ENCODE results near the gene EML4.

DNA sequence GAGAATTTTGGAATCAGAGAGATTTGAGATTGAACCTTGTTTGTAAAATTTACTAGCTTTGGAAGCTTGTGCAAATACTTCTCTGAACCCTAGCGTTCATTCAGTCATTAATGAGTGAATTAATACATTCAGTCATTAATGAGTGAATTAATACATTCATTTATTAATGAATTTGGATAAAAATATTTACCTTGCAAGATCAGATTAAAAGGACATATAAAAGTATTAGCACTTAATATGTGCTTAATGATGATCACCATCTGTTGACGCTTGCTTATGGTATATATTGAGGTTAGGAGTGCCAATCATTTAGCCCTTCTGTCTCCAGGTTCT, 26.9 kb downstream of the EML4 start:
- TF ChIP-seq SFPQ (IDR thresholded peaks at IDR 0.05; ENCODE audit: low read depth, low read length) = no peak
- no peak for TF ChIP-seq ZNF589 (CRISPR knock-in tag; IDR thresholded peaks at IDR 0.05; ENCODE audit: low read depth)
- TF ChIP-seq, protein P1, sequence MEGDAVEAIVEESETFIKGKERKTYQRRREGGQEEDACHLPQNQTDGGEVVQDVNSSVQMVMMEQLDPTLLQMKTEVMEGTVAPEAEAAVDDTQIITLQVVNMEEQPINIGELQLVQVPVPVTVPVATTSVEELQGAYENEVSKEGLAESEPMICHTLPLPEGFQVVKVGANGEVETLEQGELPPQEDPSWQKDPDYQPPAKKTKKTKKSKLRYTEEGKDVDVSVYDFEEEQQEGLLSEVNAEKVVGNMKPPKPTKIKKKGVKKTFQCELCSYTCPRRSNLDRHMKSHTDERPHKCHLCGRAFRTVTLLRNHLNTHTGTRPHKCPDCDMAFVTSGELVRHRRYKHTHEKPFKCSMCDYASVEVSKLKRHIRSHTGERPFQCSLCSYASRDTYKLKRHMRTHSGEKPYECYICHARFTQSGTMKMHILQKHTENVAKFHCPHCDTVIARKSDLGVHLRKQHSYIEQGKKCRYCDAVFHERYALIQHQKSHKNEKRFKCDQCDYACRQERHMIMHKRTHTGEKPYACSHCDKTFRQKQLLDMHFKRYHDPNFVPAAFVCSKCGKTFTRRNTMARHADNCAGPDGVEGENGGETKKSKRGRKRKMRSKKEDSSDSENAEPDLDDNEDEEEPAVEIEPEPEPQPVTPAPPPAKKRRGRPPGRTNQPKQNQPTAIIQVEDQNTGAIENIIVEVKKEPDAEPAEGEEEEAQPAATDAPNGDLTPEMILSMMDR (IDR thresholded peaks at IDR 0.05 in 2 of 3, conservative IDR thresholded peaks at IDR 0.05 in 1 of 3; ENCODE audit: insufficient read depth in 2 of 3, low read depth in 1 of 3, low read length in 3 of 3) = no peak
- no peak for TF ChIP-seq YBX1 (IDR thresholded peaks at IDR 0.05)
